Hepatocyte (in vitro differentiated cells): ENCODE measurements around the gene ITGB1BP2.

Source experiments
- CTCF ChIP-seq: fragments of 200-600 bp; sonication (generic); IDR thresholded peaks from 2 replicates; pipeline ENCODE4 v1.5.1; 2016; ENCODE audit warnings: antibody characterized with exemption, mild to moderate bottlenecking; ENCODE audit not compliant: poor library complexity
- EZH2phosphoT487 ChIP-seq: fragments of 200-600 bp; sonication (generic); IDR thresholded peaks from one replicate; pipeline ENCODE4 v1.6.1; 2018; ENCODE audit warnings: antibody characterized with exemption, mild to moderate bottlenecking, low read depth, moderate library complexity; ENCODE audit not compliant: unreplicated experiment, severe bottlenecking

- TF ChIP-seq CTCF (no peak), EZH2phosphoT487 (no peak)
Measured at GRCh38 chrX:71256856-71257255, 44.7 kb upstream of the ITGB1BP2 start.
